GM19372 (cell line): ENCODE measurements around the gene CLPTM1L.
"Not testable (repeated sequence)": the region's sequence is repeated elsewhere in the genome, so short reads cannot be mapped to it uniquely, and the experiment has no call there.

Source experiments
- ATAC-seq: cut with Tn5 transposase; IDR thresholded peaks from one replicate; pipeline ENCODE4 v1.9.1; 2021; ENCODE audit warnings: mild to moderate bottlenecking, low read depth, moderate library complexity; ENCODE audit not compliant: unreplicated experiment

Gene CLPTM1L

GRCh38 chr5:1381370-1382247, 36.7 kb upstream of the CLPTM1L start:
- ATAC-seq: no peak

GRCh38 chr5:1380910-1381309, 36.0 kb upstream of the CLPTM1L start:
- no peak for ATAC-seq

- peak; percentile 92 for ATAC-seq
These were observed 35.3 kb upstream of the CLPTM1L start for GRCh38 chr5:1380011-1380817.

GRCh38 chr5:1378866-1379659, 34.2 kb upstream of the CLPTM1L start:
- no peak for ATAC-seq

GRCh38 chr5:1378096-1378495, 33.2 kb upstream of the CLPTM1L start:
- no peak for ATAC-seq

GRCh38 chr5:1376981-1377380, 32.1 kb upstream of the CLPTM1L start:
- ATAC-seq: no peak

- no peak for ATAC-seq
These were observed 31.2 kb upstream of the CLPTM1L start for GRCh38 chr5:1375871-1376810.

- no peak for ATAC-seq
These were observed 29.8 kb upstream of the CLPTM1L start for GRCh38 chr5:1374679-1375055.

GRCh38 chr5:1374030-1374678, 29.3 kb upstream of the CLPTM1L start:
- ATAC-seq: no peak

GRCh38 chr5:1371972-1372342, 27.1 kb upstream of the CLPTM1L start:
- not testable (repeated sequence) for ATAC-seq

GRCh38 chr5:1371218-1371971, 26.5 kb upstream of the CLPTM1L start:
- ATAC-seq: no peak

GRCh38 chr5:1370006-1370405, 25.1 kb upstream of the CLPTM1L start:
- ATAC-seq: no peak

- ATAC-seq: no peak
These were observed 23.9 kb upstream of the CLPTM1L start for GRCh38 chr5:1368756-1369155.

GRCh38 chr5:1368236-1368635, 23.3 kb upstream of the CLPTM1L start:
- ATAC-seq: no peak

- no peak for ATAC-seq
These were observed 22.2 kb upstream of the CLPTM1L start for GRCh38 chr5:1367149-1367548.

GRCh38 chr5:1366514-1366913, 21.6 kb upstream of the CLPTM1L start:
- no peak for ATAC-seq

GRCh38 chr5:1364211-1364610, 19.3 kb upstream of the CLPTM1L start:
- ATAC-seq: no peak

GRCh38 chr5:1363581-1363980, 18.7 kb upstream of the CLPTM1L start:
- ATAC-seq: no peak

- ATAC-seq: no peak
These were observed 18.3 kb upstream of the CLPTM1L start for GRCh38 chr5:1363160-1363559.
